GM12875 (cell line): Measurements from ENCODE around the gene DOCK11.

Experiments
- H3K4me3 ChIP-seq: one replicate; pipeline ENCODE4 v1.5.1; 2011; ENCODE audit warnings: low read depth, low read length, control low read depth
- CTCF ChIP-seq: IDR thresholded peaks from 2 replicates; pipeline ENCODE4 v1.5.1; 2011; ENCODE audit warnings: low read depth, mild to moderate bottlenecking, control low read depth, inconsistent platforms, low read length, moderate library complexity, borderline replicate concordance; ENCODE audit not compliant: insufficient read depth

The DOCK11 gene

GRCh38 chrX:118495958-118496762 lies 545 bp downstream of the DOCK11 start:
- H3K4me3 ChIP-seq, result peak overlapping the region; percentile 86
- no peak for TF ChIP-seq CTCF

- TF ChIP-seq CTCF, result no peak
These were observed 1.1 kb downstream of the DOCK11 start for GRCh38 chrX:118496763-118497079.

GRCh38 chrX:118497180-118497818 lies 1.7 kb downstream of the DOCK11 start:
- TF ChIP-seq CTCF, result no peak
- peak overlapping the region; percentile 86 for H3K4me3 ChIP-seq

More at GRCh38 chrX:118496763-118497079, 1.1 kb downstream of the DOCK11 start:
- peak overlapping the region; percentile 86 for H3K4me3 ChIP-seq

GRCh38 chrX:118498351-118498750 lies 2.7 kb downstream of the DOCK11 start:
- no peak for TF ChIP-seq CTCF
- no peak overlapping the region for H3K4me3 ChIP-seq

GRCh38 chrX:118498755-118499154 lies 3.1 kb downstream of the DOCK11 start:
- H3K4me3 ChIP-seq, result no peak overlapping the region
- TF ChIP-seq CTCF, result no peak

GRCh38 chrX:118499295-118499694 lies 3.7 kb downstream of the DOCK11 start:
- H3K4me3 ChIP-seq, result no peak overlapping the region
- TF ChIP-seq CTCF, result no peak
